Fibroblast of lung (primary cell): ENCODE results near the gene ATXN1. TPM values are rescaled to one million over a fixed set of nuclear protein-coding genes. Genes with fewer than 3 reads are reported as not detected.
A peak's percentile ranks its signal among the peaks of the same experiment; 100 is the strongest.

Experiments used
- DNase-seq, 2 donors: peaks; one replicate each; pipeline versions ENCODE4 v3.0.0 to v3.0.0-alpha.2; 2010; ENCODE audit warnings: low read depth in 2 of 2
- H2AFZ ChIP-seq: 2 replicates; pipeline ENCODE4 v1.5.1; 2012; ENCODE audit warnings: low read length, control low read depth, inconsistent platforms
- H3K27ac ChIP-seq: 2 replicates; pipeline ENCODE4 v1.5.1; 2011; ENCODE audit warnings: low read length, control low read depth; ENCODE audit not compliant: insufficient read depth
- H3K27me3 ChIP-seq: 2 replicates; pipeline ENCODE4 v1.5.1; 2011; ENCODE audit warnings: mild to moderate bottlenecking, low read length; ENCODE audit not compliant: control insufficient read depth, insufficient read depth
- H3K36me3 ChIP-seq: 2 replicates; pipeline ENCODE4 v1.5.1; 2011; ENCODE audit warnings: low read length; ENCODE audit not compliant: control insufficient read depth, insufficient read depth
- H3K4me1 ChIP-seq: 2 replicates; pipeline ENCODE4 v1.5.1; 2011; ENCODE audit warnings: low read length; ENCODE audit not compliant: control insufficient read depth, insufficient read depth; ENCODE audit errors: extremely low read depth
- H3K4me2 ChIP-seq: 2 replicates; pipeline ENCODE4 v1.5.1; 2011; ENCODE audit warnings: low read length, control low read depth; ENCODE audit not compliant: insufficient read depth; ENCODE audit errors: extremely low read depth
- H3K4me3 ChIP-seq, 4 experiments: fragments of 200-600 bp in 1 of 4; sonication (generic) in 1 of 4; replicated peaks in 1 of 4; 2 replicates each; pipeline ENCODE4 v1.5.1; 2011 to 2016; ENCODE audit warnings: low read length in 4 of 4, low read depth in 3 of 4, mild to moderate bottlenecking in 3 of 4, control low read depth in 2 of 4, inconsistent platforms in 1 of 4, mixed read lengths in 1 of 4; ENCODE audit not compliant: insufficient read depth in 1 of 4; ENCODE audit errors: control extremely low read depth in 1 of 4
- H3K79me2 ChIP-seq: 2 replicates; pipeline ENCODE4 v1.5.1; 2012; ENCODE audit warnings: mild to moderate bottlenecking, low read length, inconsistent platforms; ENCODE audit not compliant: control insufficient read depth, insufficient read depth
- H3K9ac ChIP-seq: 2 replicates; pipeline ENCODE4 v1.5.1; 2011; ENCODE audit warnings: mild to moderate bottlenecking, low read length, control low read depth; ENCODE audit not compliant: insufficient read depth
- H3K9me3 ChIP-seq: 2 replicates; pipeline ENCODE4 v1.5.1; 2012; ENCODE audit warnings: low read depth, low read length; ENCODE audit not compliant: control insufficient read depth, insufficient read depth
- H4K20me1 ChIP-seq: 2 replicates; pipeline ENCODE4 v1.5.1; 2011; ENCODE audit warnings: low read length; ENCODE audit not compliant: control insufficient read depth, insufficient read depth; ENCODE audit errors: extremely low read depth
- CTCF ChIP-seq, 2 donors: IDR thresholded peaks in 1 of 2; conservative IDR thresholded peaks in 1 of 2; 1 replicate in 1 of 2; 2 replicates in 1 of 2; pipeline ENCODE4 v1.5.1; 2011 to 2012; ENCODE audit warnings: low read length in 2 of 2, control low read depth in 1 of 2, inconsistent platforms in 1 of 2, low read depth in 1 of 2, mild to moderate bottlenecking in 1 of 2
- EZH2 ChIP-seq: IDR thresholded peaks from 2 replicates; pipeline ENCODE4 v1.5.1; 2012; ENCODE audit warnings: low read length, control low read depth, mild to moderate bottlenecking; ENCODE audit errors: missing control alignments
- polyA plus RNA-seq, 2 donors: library from polyadenylated mRNA; depleted of rRNA in 1 of 2; stranded (reverse) in 1 of 2; unstranded in 1 of 2; fragments of >200 nt; gene quantifications; 2 replicates each; pipeline ENCODE4 v1.2.1, GENCODE V29; 2011 to 2012; ENCODE audit warnings: missing spikeins in 1 of 2
- total RNA-seq: library from RNA; depleted of rRNA; stranded (reverse); fragments of >200 nt; gene quantifications from 2 replicates; pipeline ENCODE4 v1.2.1, GENCODE V29; 2014

The ATXN1 gene
- total and polyA plus RNA-seq, 2 donors (not counting 1 experiment from before 2014, with no cell fraction given) = 15.8 to 40.5 TPM

- Histone ChIP-seq H3K9me3 (no peaks in the 10 kb centered on the region), H3K79me2 (peaks cover 8% of the 10 kb centered on the region), H3K4me2 (no peak overlapping the region), H4K20me1 (no peaks in the 10 kb centered on the region), H3K4me3 (no peak overlapping the region), H3K9ac (no peak overlapping the region), H3K27me3 (no peaks in the 10 kb centered on the region), H2AFZ (no peak overlapping the region), H3K27ac (no peak overlapping the region), H3K36me3 (no peaks in the 10 kb centered on the region), H3K4me1 (peaks cover 19% of the 10 kb centered on the region)
- no peak for DNase-seq
- no peak for TF ChIP-seq CTCF (conservative IDR thresholded peaks at IDR 0.05 in 1 of 2, IDR thresholded peaks at IDR 0.05 in 1 of 2; ENCODE audit: low read depth in 1 of 2, low read length in 2 of 2)
Observed at GRCh38 chr6:16727996-16728395, 33.3 kb downstream of the ATXN1 start.

- no peak overlapping the region for H3K9ac ChIP-seq
- no peaks in the 10 kb centered on the region for H3K36me3 ChIP-seq
- H3K9me3 ChIP-seq = no peaks in the 10 kb centered on the region
- peaks cover 16% of the 10 kb centered on the region for H3K4me1 ChIP-seq
- peak; percentile 81 to 87 for DNase-seq
- H3K79me2 ChIP-seq = peaks cover 11% of the 10 kb centered on the region
- H3K4me3 ChIP-seq = peak overlapping the region; percentile 8 to 33 (median 18)
- no peaks in the 10 kb centered on the region for H3K27me3 ChIP-seq
- no peak overlapping the region for H2AFZ ChIP-seq
- TF ChIP-seq EZH2 = no peak
- TF ChIP-seq CTCF (conservative IDR thresholded peaks at IDR 0.05 in 1 of 2, IDR thresholded peaks at IDR 0.05 in 1 of 2; ENCODE audit: low read depth in 1 of 2, low read length in 2 of 2) = no peak
- no peaks in the 10 kb centered on the region for H4K20me1 ChIP-seq
- peak overlapping the region; percentile 44 for H3K27ac ChIP-seq
- H3K4me2 ChIP-seq = peak overlapping the region; percentile 86
Observed at GRCh38 chr6:16725145-16725864, 36.0 kb downstream of the ATXN1 start.

- Histone ChIP-seq H3K27ac (peak overlapping the region; percentile 44), H3K9me3 (no peaks in the 10 kb centered on the region), H2AFZ (no peak overlapping the region), H3K79me2 (peaks cover 14% of the 10 kb centered on the region), H3K4me1 (peaks cover 16% of the 10 kb centered on the region), H3K4me3 (no peak overlapping the region), H3K4me2 (peak overlapping the region; percentile 65), H4K20me1 (no peaks in the 10 kb centered on the region), H3K27me3 (no peaks in the 10 kb centered on the region), H3K36me3 (no peaks in the 10 kb centered on the region), H3K9ac (no peak overlapping the region)
- no peak for TF ChIP-seq EZH2
- TF ChIP-seq CTCF (conservative IDR thresholded peaks at IDR 0.05 in 1 of 2, IDR thresholded peaks at IDR 0.05 in 1 of 2; ENCODE audit: low read depth in 1 of 2, low read length in 2 of 2) = no peak
- DNase-seq = peak; percentile 93 to 99
Observed at GRCh38 chr6:16723826-16724225, 37.4 kb downstream of the ATXN1 start.
